GM12878 (cell line): ENCODE measurements around the gene MAB21L3. TPM values are rescaled to one million over a fixed set of nuclear protein-coding genes. Genes with fewer than 3 reads are reported as not detected.

Experiments
- ATAC-seq: fragments of 200-7000 bp; cut with Tn5 transposase; 3 replicates; pipeline ENCODE4 v1.9.1; 2020; ENCODE audit warnings: mild to moderate bottlenecking, moderate library complexity
- BruUV-seq: library from RNA; stranded (reverse); fragments of 400-500 nt; replicated peaks from 2 replicates; lab custom pipeline; 2021; lab: Mats Ljungman, UMichigan
- CTCF ChIA-PET: fragments of 300-600 bp; sonication (Branson Sonifier 250); formaldehyde crosslinking; extraction: SDS; loops from one replicate; lab custom pipeline; 2021; ENCODE audit warnings: inconsistent platforms; lab: Yijun Ruan, JAX
- POLR2A ChIA-PET: fragments of 350-600 bp; formaldehyde crosslinking; extraction: SDS; loops from one replicate; lab custom pipeline; 2021; ENCODE audit warnings: inconsistent platforms; lab: Charles Lee
- RAD21 ChIA-PET: fragments of 300-600 bp; sonication (Branson Sonifier 250); formaldehyde crosslinking; loops from one replicate; lab custom pipeline; 2023; ENCODE audit warnings: antibody characterized with exemption; ENCODE audit not compliant: unreplicated experiment; lab: Charles Lee
- SMC1A ChIA-PET: fragments of 300-600 bp; sonication (Branson Sonifier 250); formaldehyde crosslinking; loops from one replicate; lab custom pipeline; 2023; ENCODE audit not compliant: unreplicated experiment, uncharacterized antibody; lab: Charles Lee
- DNase-seq: peaks from one replicate; pipeline ENCODE4 v3.0.0-alpha.2; 2011; ENCODE audit warnings: low read depth, low spot score
- FAIRE-seq: peaks from 3 replicates; lab custom pipeline; 2011; peaks lifted over from hg19 to GRCh38; lab: Jason Lieb, UNC
- H2AFZ ChIP-seq: 2 replicates; pipeline ENCODE4 v1.6.0; 2011; ENCODE audit warnings: low read depth, low read length, control low read depth; ENCODE audit not compliant: control insufficient read depth
- H3K27ac ChIP-seq: 2 replicates; pipeline ENCODE4 v1.5.1; 2011; ENCODE audit warnings: control low read depth; ENCODE audit not compliant: control insufficient read depth, insufficient read depth
- H3K27me3 ChIP-seq, 2 experiments: replicated peaks in 1 of 2; 2 replicates each; pipeline versions ENCODE4 v1.6.0 to v1.6.1; 2011; ENCODE audit warnings: low read length in 1 of 2; ENCODE audit not compliant: control insufficient read depth in 2 of 2, insufficient read depth in 2 of 2
- H3K36me3 ChIP-seq, 2 experiments: 2 replicates each; pipeline ENCODE4 v1.5.1; 2011; ENCODE audit warnings: low read length in 1 of 2; ENCODE audit not compliant: control insufficient read depth in 2 of 2, insufficient read depth in 2 of 2
- H3K4me1 ChIP-seq: 2 replicates; pipeline ENCODE4 v1.6.1; 2011; ENCODE audit warnings: mild to moderate bottlenecking, low read length, moderate library complexity, mixed read lengths; ENCODE audit not compliant: control insufficient read depth, insufficient read depth
- H3K4me2 ChIP-seq: 2 replicates; pipeline ENCODE4 v1.6.0; 2011; ENCODE audit warnings: control low read depth; ENCODE audit not compliant: control insufficient read depth, insufficient read depth
- H3K4me3 ChIP-seq: fragments of 200-600 bp; sonication (generic); 2 replicates; pipeline ENCODE4 v1.5.1; 2016
- H3K79me2 ChIP-seq: 2 replicates; pipeline ENCODE4 v1.6.0; 2011; ENCODE audit warnings: low read length; ENCODE audit not compliant: control insufficient read depth, insufficient read depth
- H3K9ac ChIP-seq: 2 replicates; pipeline ENCODE4 v1.8.0; 2011; ENCODE audit warnings: low read length, control low read depth, mixed read lengths; ENCODE audit not compliant: control insufficient read depth, insufficient read depth
- H3K9me3 ChIP-seq: replicated peaks from 3 replicates; pipeline ENCODE4 v1.5.1; 2011; ENCODE audit warnings: mild to moderate bottlenecking, low read length; ENCODE audit not compliant: control insufficient read depth, insufficient read depth
- H4K20me1 ChIP-seq: 2 replicates; pipeline ENCODE4 v1.6.0; 2011; ENCODE audit not compliant: control insufficient read depth, insufficient read depth
- BACH1 ChIP-seq: fragments of 450-650 bp; IDR thresholded peaks from 2 replicates; pipeline ENCODE4 v1.6.1; 2017; ENCODE audit warnings: mild to moderate bottlenecking, borderline replicate concordance
- CHD2 ChIP-seq: IDR thresholded peaks from 2 replicates; pipeline ENCODE4 v1.6.1; 2011; ENCODE audit warnings: low read depth, low read length, improper control_type of control experiment, borderline replicate concordance
- EP300 ChIP-seq, 2 experiments: fragments of 150-350 bp in 1 of 2; IDR thresholded peaks; 2 replicates each; pipeline ENCODE4 v1.6.1; 2011 to 2012; ENCODE audit warnings: low read depth in 2 of 2, low read length in 2 of 2, borderline replicate concordance in 1 of 2, improper control_type of control experiment in 1 of 2, inconsistent platforms in 1 of 2; ENCODE audit not compliant: control insufficient read depth in 1 of 2
- EZH2 ChIP-seq: IDR thresholded peaks from 2 replicates; pipeline ENCODE4 v1.6.1; 2012; ENCODE audit warnings: low read depth, mild to moderate bottlenecking, control low read depth, inconsistent platforms, low read length, borderline replicate concordance; ENCODE audit not compliant: control insufficient read depth
- FOXK2 ChIP-seq: fragments of 450-650 bp; IDR thresholded peaks from 2 replicates; pipeline ENCODE4 v1.6.1; 2017; ENCODE audit warnings: mild to moderate bottlenecking, moderate library complexity
- HDAC2 ChIP-seq: fragments of 200-600 bp; sonication (generic); IDR thresholded peaks from 2 replicates; pipeline ENCODE4 v1.6.1; 2017
- MEF2A ChIP-seq: IDR thresholded peaks from 2 replicates; pipeline ENCODE4 v1.6.1; 2011; ENCODE audit warnings: low read depth, mild to moderate bottlenecking, low read length, moderate library complexity; ENCODE audit not compliant: insufficient read depth
- NFIC ChIP-seq: IDR thresholded peaks from 2 replicates; pipeline ENCODE4 v1.6.1; 2012; ENCODE audit warnings: low read depth, mild to moderate bottlenecking, inconsistent platforms, low read length, moderate library complexity
- NR2C1 ChIP-seq: fragments of 450-650 bp; IDR thresholded peaks from 2 replicates; pipeline ENCODE4 v1.6.1; 2017; ENCODE audit warnings: antibody characterized with exemption, mild to moderate bottlenecking, moderate library complexity
- PML ChIP-seq: IDR thresholded peaks from 2 replicates; pipeline ENCODE4 v1.6.1; 2012; ENCODE audit warnings: low read length, inconsistent platforms
- POLR2A ChIP-seq: IDR thresholded peaks from 2 replicates; pipeline ENCODE4 v1.6.1; 2011; ENCODE audit warnings: low read depth, mild to moderate bottlenecking, low read length
- RAD51 ChIP-seq: fragments of 450-650 bp; IDR thresholded peaks from 2 replicates; pipeline ENCODE4 v1.6.1; 2016; ENCODE audit warnings: moderate library complexity, mild to moderate bottlenecking, inconsistent platforms
- TCF3 ChIP-seq: IDR thresholded peaks from 2 replicates; pipeline ENCODE4 v1.6.1; 2012; ENCODE audit warnings: low read depth, mild to moderate bottlenecking, low read length, borderline replicate concordance; ENCODE audit not compliant: insufficient read depth
- YY1 ChIP-seq: IDR thresholded peaks from 2 replicates; pipeline ENCODE4 v1.6.1; 2011; ENCODE audit warnings: low read depth, mild to moderate bottlenecking, low read length
- WGBS: methylation state at CpG from one replicate; pipeline ENCODE4 v1.1.6; 2016; ENCODE audit warnings: low lambda C conversion rate; ENCODE audit not compliant: insufficient replicate concordance, insufficient coverage; ENCODE audit errors: missing lambda C conversion rate; 5-methylcytosine and 5-hydroxymethylcytosine counted together
- in situ Hi-C: fragments of 300-500 bp; cut with MboI; formaldehyde crosslinking; loops from 9 replicates; pipeline ENCODE4 v1.14.3; 2018; ENCODE audit warnings: mixed read lengths
- intact Hi-C: fragments of 100-400 bp; cut with micrococcal nuclease; formaldehyde crosslinking; loops from one replicate; pipeline ENCODE4 v1.14.2; 2022; ENCODE audit not compliant: unreplicated experiment
- polyA plus RNA-seq, 11 experiments: library from polyadenylated mRNA; depleted of rRNA in 4 of 11; unstranded in 6 of 11; stranded (reverse) in 5 of 11; fragments of >200 nt; fragmentation: Nextera tagmentation in 4 of 11; fragmentation: Illumina TruSeq in 1 of 11; extraction: Ambion mirVana in 4 of 11; extraction: Trizol in 1 of 11; gene quantifications; 1 replicate in 1 of 11; 2 replicates in 10 of 11; pipeline versions ENCODE4 v1.2.1 to v1.2.3, GENCODE V29; 2011 to 2016; ENCODE audit warnings: inconsistent platforms in 2 of 11, missing spikeins in 2 of 11, low read depth in 1 of 11
- total RNA-seq, 4 experiments: library from RNA; depleted of rRNA in 3 of 4; stranded (reverse); fragments of >200 nt in 3 of 4; fragmentation: Illumina TruSeq in 1 of 4; extraction: Trizol in 1 of 4; gene quantifications; 2 replicates each; pipeline versions ENCODE4 v1.2.1 to v1.2.3, GENCODE V29; 2013 to 2021
- TF ChIP-seq, protein P1 (sequence below): fragments of 450-650 bp; IDR thresholded peaks from 2 replicates; pipeline ENCODE4 v1.6.1; 2014; ENCODE audit warnings: mild to moderate bottlenecking
- TF ChIP-seq, protein P2 (sequence below): IDR thresholded peaks from 2 replicates; pipeline ENCODE4 v1.6.1; 2011; ENCODE audit warnings: borderline replicate concordance, low read depth, mild to moderate bottlenecking, moderate library complexity, low read length; ENCODE audit not compliant: insufficient read depth, poor library complexity, severe bottlenecking

The MAB21L3 gene
- total and polyA plus RNA-seq, 10 of the 15 experiments (the other 5 are each of a cell fraction or from before 2014, with no cell fraction given): 0.18 to 18.6 (median 1.3) TPM

DNA sequence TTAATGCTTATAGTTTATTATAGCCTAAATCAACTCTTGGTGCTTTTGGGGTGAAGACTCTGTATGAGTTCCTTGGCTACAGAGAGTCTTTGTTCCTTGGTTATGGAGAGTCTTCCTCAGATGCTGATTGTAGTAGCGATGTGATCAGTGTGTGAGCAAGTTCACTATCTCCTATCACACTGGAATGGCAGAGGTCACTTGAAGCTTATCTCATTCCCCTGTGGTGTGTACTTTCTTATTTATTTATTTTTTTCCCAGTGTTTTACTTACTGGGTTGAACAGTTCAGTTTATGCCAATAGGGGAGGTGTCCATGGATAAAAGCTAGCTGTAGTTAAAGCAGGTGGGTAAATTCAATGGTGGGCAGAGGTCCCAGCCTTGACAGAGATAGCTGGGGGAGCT lies 20.1 kb upstream of the MAB21L3 start:
- RAD21 ChIA-PET: no interaction called here
- Histone ChIP-seq H3K4me3 (no peak overlapping the region), H3K9ac (no peak overlapping the region), H3K9me3 (no peaks in the 10 kb centered on the region; the same call in 2 of the 3 replicates), H4K20me1 (no peaks in the 10 kb centered on the region), H3K4me1 (no peaks in the 10 kb centered on the region), H3K36me3 (no peaks in the 10 kb centered on the region), H3K4me2 (no peak overlapping the region), H2AFZ (no peak overlapping the region), H3K27ac (no peak overlapping the region), H3K79me2 (no peaks in the 10 kb centered on the region), H3K27me3 (no peaks in the 10 kb centered on the region)
- BruUV-seq: no TSS peak
- SMC1A ChIA-PET: interaction anchor here (0.6 to 1.8 kb wide), 3 partner anchors 10 to 1773 kb away, joined by 3 to 4 read pairs (median 4); no protein-coding TSS in a partner anchor
- ATAC-seq (no peak), FAIRE-seq (no peak), DNase-seq (no peak)
- TF ChIP-seq NFIC (no peak), CHD2 (no peak), YY1 (no peak), EP300 (IDR thresholded peaks at IDR 0.05; ENCODE audit: borderline replicate concordance in 1 of 2, control insufficient read depth in 1 of 2, low read depth in 2 of 2, low read length in 2 of 2) (no peak), RAD51 (no peak), BACH1 (no peak), FOXK2 (no peak), PML (no peak), HDAC2 (no peak), TCF3 (no peak), MEF2A (no peak), NR2C1 (no peak), POLR2A (no peak), EZH2 (no peak)
- TF ChIP-seq, protein P1, sequence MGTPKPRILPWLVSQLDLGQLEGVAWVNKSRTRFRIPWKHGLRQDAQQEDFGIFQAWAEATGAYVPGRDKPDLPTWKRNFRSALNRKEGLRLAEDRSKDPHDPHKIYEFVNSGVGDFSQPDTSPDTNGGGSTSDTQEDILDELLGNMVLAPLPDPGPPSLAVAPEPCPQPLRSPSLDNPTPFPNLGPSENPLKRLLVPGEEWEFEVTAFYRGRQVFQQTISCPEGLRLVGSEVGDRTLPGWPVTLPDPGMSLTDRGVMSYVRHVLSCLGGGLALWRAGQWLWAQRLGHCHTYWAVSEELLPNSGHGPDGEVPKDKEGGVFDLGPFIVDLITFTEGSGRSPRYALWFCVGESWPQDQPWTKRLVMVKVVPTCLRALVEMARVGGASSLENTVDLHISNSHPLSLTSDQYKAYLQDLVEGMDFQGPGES: no peak
- TF ChIP-seq, protein P2, sequence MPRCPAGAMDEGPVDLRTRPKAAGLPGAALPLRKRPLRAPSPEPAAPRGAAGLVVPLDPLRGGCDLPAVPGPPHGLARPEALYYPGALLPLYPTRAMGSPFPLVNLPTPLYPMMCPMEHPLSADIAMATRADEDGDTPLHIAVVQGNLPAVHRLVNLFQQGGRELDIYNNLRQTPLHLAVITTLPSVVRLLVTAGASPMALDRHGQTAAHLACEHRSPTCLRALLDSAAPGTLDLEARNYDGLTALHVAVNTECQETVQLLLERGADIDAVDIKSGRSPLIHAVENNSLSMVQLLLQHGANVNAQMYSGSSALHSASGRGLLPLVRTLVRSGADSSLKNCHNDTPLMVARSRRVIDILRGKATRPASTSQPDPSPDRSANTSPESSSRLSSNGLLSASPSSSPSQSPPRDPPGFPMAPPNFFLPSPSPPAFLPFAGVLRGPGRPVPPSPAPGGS: no peak
- in situ Hi-C loops (no loop called here), intact Hi-C loops (no loop called here)
- 43% methylated on average over 1 of the region's 1 CpG for WGBS
- POLR2A ChIA-PET: no interaction called here
- CTCF ChIA-PET: interaction anchor here (1.2 kb wide), 1 partner anchor 26 kb away, joined by 3 read pairs; no protein-coding TSS in a partner anchor
